A673 (cell line): Measurements from ENCODE around the gene ZFYVE28.

Experiments used
- CTCF ChIP-seq: fragments of 300-800, 200-600 bp; sonication (generic); conservative IDR thresholded peaks from 2 replicates; pipeline ENCODE4 v1.5.1; 2017; ENCODE audit warnings: low read depth, mild to moderate bottlenecking, antibody characterized with exemption, low read length, moderate library complexity, mixed read lengths
- EZH2 ChIP-seq: fragments of 200-600 bp; sonication (generic); IDR thresholded peaks from 2 replicates; pipeline ENCODE4 v1.6.1; 2017; ENCODE audit warnings: borderline replicate concordance, low read depth, mild to moderate bottlenecking, mixed read lengths, antibody characterized with exemption, low read length; ENCODE audit not compliant: poor library complexity, severe bottlenecking

- TF ChIP-seq EZH2 (no peak), CTCF (no peak)
Measured at GRCh38 chr4:2274320-2275043, 144.0 kb downstream of the ZFYVE28 start.
